ENCODE data around the gene SP6.

The SP6 gene

GRCh38 chr17:47831003-47831933 is 19.7 kb downstream of the SP6 start, which contains the start of the genes LRRC46 and MRPL10:
Gene LRRC46 (plus strand): TSS chr17:47831670. CDS start chr17:47831990, 320 bp downstream.
Gene MRPL10 (minus strand): TSS chr17:47831541. CDS start chr17:47831511, 30 bp downstream.
- peak within 1 kb of the TSS; percentile 95 for H3K4me2 ChIP-seq (ENCODE audit: low read length)
- no peaks in the 10 kb centered on the region for H3K27me3 ChIP-seq (ENCODE audit: control insufficient read depth, insufficient read depth, low read length)
- peak within 1 kb of the TSS; percentile 41 for H3K27ac ChIP-seq
- H3K36me3 ChIP-seq (ENCODE audit: control insufficient read depth, insufficient read depth, low read length), result no peaks in the 10 kb centered on the region
- H3K79me2 ChIP-seq, result peaks cover 16% of the 10 kb centered on the region
- H3K9me3 ChIP-seq (ENCODE audit: control insufficient read depth, low read length), result no peaks in the 10 kb centered on the region
- H3K4me1 ChIP-seq, result peaks cover 11% of the 10 kb centered on the region
- H2AFZ ChIP-seq, result peak within 1 kb of the TSS; percentile 82
- peak within 1 kb of the TSS; percentile 31 for H3K9ac ChIP-seq
- peak within 1 kb of the TSS; percentile 99 for H3K4me3 ChIP-seq (ENCODE audit: low read depth, low read length)
- TF ChIP-seq, protein P1, sequence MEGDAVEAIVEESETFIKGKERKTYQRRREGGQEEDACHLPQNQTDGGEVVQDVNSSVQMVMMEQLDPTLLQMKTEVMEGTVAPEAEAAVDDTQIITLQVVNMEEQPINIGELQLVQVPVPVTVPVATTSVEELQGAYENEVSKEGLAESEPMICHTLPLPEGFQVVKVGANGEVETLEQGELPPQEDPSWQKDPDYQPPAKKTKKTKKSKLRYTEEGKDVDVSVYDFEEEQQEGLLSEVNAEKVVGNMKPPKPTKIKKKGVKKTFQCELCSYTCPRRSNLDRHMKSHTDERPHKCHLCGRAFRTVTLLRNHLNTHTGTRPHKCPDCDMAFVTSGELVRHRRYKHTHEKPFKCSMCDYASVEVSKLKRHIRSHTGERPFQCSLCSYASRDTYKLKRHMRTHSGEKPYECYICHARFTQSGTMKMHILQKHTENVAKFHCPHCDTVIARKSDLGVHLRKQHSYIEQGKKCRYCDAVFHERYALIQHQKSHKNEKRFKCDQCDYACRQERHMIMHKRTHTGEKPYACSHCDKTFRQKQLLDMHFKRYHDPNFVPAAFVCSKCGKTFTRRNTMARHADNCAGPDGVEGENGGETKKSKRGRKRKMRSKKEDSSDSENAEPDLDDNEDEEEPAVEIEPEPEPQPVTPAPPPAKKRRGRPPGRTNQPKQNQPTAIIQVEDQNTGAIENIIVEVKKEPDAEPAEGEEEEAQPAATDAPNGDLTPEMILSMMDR (IDR thresholded peaks at IDR 0.05), result no peak

DNA sequence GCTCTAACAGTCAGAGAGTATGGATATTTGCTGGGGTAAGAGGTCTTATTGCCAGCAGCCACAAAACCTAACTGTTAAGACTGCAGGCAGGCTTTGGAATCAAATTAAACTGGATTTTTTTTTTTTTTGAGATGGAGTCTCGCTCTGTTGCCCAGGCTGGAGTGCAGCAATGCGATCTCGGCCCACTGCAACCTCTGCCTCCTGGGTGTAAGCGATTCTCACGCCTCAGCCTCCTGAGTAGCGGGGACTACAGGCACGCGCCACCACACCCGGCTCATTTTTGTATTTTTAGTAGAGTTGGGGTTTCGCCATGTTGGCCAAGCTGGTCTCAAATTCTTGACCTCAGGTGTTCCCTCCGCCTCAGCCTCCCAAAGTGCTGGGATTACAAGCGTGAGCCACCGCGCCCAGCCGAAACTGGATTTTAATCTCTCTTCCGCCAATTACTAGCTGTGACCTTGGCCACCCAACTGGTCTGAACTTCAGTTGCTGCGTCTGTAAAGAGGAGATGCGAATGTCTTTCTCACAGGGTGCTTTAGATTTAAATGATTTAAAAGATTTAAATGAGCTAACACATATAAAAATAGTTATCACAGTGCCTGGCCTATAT is 20.5 kb downstream of the SP6 start:
- H3K9me3 ChIP-seq (ENCODE audit: control insufficient read depth, low read length), result no peaks in the 10 kb centered on the region
- H3K79me2 ChIP-seq, result peaks cover 16% of the 10 kb centered on the region
- H3K27ac ChIP-seq, result peak overlapping the region; percentile 41
- H3K4me2 ChIP-seq (ENCODE audit: low read length), result peak overlapping the region; percentile 95
- H3K36me3 ChIP-seq (ENCODE audit: control insufficient read depth, insufficient read depth, low read length), result no peaks in the 10 kb centered on the region
- TF ChIP-seq, protein P1 (IDR thresholded peaks at IDR 0.05), result no peak
- no peaks in the 10 kb centered on the region for H3K27me3 ChIP-seq (ENCODE audit: control insufficient read depth, insufficient read depth, low read length)
- H2AFZ ChIP-seq, result peak overlapping the region; percentile 82
- H3K4me1 ChIP-seq, result peaks cover 11% of the 10 kb centered on the region
- H3K9ac ChIP-seq, result no peak overlapping the region
- peak overlapping the region; percentile 99 for H3K4me3 ChIP-seq (ENCODE audit: low read depth, low read length)

- Histone ChIP-seq H3K9me3 (ENCODE audit: control insufficient read depth, low read length) (no peaks in the 10 kb centered on the region), H3K4me3 (ENCODE audit: low read depth, low read length) (no peak overlapping the region), H2AFZ (no peak overlapping the region), H3K79me2 (peaks cover 16% of the 10 kb centered on the region), H3K4me2 (ENCODE audit: low read length) (no peak overlapping the region), H3K27ac (no peak overlapping the region), H3K36me3 (ENCODE audit: control insufficient read depth, insufficient read depth, low read length) (no peaks in the 10 kb centered on the region), H3K4me1 (peaks cover 11% of the 10 kb centered on the region), H3K27me3 (ENCODE audit: control insufficient read depth, insufficient read depth, low read length) (no peaks in the 10 kb centered on the region), H3K9ac (no peak overlapping the region)
- TF ChIP-seq, protein P1 (IDR thresholded peaks at IDR 0.05), result no peak
Measured at GRCh38 chr17:47829870-47830269, 21.1 kb downstream of the SP6 start.

- Histone ChIP-seq H3K79me2 (peaks cover 5% of the 10 kb centered on the region), H3K27me3 (ENCODE audit: control insufficient read depth, insufficient read depth, low read length) (no peaks in the 10 kb centered on the region), H3K9ac (no peak overlapping the region), H3K4me2 (ENCODE audit: low read length) (no peak overlapping the region), H3K4me3 (ENCODE audit: low read depth, low read length) (no peak overlapping the region), H3K4me1 (peaks cover 11% of the 10 kb centered on the region), H3K9me3 (ENCODE audit: control insufficient read depth, low read length) (no peaks in the 10 kb centered on the region), H3K36me3 (ENCODE audit: control insufficient read depth, insufficient read depth, low read length) (no peaks in the 10 kb centered on the region), H3K27ac (no peak overlapping the region), H2AFZ (no peak overlapping the region)
- TF ChIP-seq, protein P1 (IDR thresholded peaks at IDR 0.05), result no peak
Measured at GRCh38 chr17:47823519-47823918, 27.4 kb downstream of the SP6 start.

Measured in parathyroid adenoma (tissue), 2 donors.